Measurements from ENCODE around the gene BFSP2. TPM values are rescaled to one million over a fixed set of nuclear protein-coding genes. Genes with fewer than 3 reads are reported as not detected.

BFSP2 gene
- total RNA-seq, 2 donors from 2014 or later, result not detected

DNA sequence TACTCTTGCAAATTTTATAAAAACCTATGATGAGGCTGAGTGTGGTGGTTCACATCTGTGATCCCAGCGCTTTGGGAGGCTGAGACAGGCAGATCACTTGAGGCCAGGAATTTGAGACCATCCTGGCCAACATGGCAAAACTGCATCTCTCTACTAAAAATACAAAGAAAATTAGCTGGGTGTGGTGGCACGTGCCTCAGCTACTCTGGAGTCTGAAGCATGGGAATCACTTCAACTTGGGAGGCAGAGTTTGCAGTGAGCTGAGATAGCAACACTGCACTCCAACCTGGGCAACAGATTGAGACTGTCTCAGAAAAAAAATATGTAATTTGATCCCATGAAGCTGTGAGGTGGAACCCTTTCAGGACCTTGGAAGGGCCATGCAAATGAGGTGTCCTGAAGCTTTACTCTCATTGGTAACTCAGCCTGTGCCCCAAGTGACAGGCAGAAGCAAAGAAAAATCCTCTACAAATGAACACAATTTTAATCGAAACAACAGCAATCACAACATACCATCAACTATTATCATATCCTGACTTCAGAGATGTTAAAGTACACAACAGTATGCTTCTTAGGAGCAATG is 89.0 kb downstream of the BFSP2 start:
- TF ChIP-seq, protein P1, sequence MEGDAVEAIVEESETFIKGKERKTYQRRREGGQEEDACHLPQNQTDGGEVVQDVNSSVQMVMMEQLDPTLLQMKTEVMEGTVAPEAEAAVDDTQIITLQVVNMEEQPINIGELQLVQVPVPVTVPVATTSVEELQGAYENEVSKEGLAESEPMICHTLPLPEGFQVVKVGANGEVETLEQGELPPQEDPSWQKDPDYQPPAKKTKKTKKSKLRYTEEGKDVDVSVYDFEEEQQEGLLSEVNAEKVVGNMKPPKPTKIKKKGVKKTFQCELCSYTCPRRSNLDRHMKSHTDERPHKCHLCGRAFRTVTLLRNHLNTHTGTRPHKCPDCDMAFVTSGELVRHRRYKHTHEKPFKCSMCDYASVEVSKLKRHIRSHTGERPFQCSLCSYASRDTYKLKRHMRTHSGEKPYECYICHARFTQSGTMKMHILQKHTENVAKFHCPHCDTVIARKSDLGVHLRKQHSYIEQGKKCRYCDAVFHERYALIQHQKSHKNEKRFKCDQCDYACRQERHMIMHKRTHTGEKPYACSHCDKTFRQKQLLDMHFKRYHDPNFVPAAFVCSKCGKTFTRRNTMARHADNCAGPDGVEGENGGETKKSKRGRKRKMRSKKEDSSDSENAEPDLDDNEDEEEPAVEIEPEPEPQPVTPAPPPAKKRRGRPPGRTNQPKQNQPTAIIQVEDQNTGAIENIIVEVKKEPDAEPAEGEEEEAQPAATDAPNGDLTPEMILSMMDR (IDR thresholded peaks at IDR 0.05), result no peak
- no peaks in the 10 kb centered on the region for H3K36me3 ChIP-seq
- H3K9me3 ChIP-seq, result peaks cover 0 to 11% of the 10 kb centered on the region in 2 donors
- no peaks in the 10 kb centered on the region for H3K4me1 ChIP-seq
- no peak overlapping the region for H3K27ac ChIP-seq
- H3K4me3 ChIP-seq, result no peak overlapping the region
- no peak for DNase-seq (ENCODE audit: low spot score)
- H3K27me3 ChIP-seq, result no peaks in the 10 kb centered on the region

DNA sequence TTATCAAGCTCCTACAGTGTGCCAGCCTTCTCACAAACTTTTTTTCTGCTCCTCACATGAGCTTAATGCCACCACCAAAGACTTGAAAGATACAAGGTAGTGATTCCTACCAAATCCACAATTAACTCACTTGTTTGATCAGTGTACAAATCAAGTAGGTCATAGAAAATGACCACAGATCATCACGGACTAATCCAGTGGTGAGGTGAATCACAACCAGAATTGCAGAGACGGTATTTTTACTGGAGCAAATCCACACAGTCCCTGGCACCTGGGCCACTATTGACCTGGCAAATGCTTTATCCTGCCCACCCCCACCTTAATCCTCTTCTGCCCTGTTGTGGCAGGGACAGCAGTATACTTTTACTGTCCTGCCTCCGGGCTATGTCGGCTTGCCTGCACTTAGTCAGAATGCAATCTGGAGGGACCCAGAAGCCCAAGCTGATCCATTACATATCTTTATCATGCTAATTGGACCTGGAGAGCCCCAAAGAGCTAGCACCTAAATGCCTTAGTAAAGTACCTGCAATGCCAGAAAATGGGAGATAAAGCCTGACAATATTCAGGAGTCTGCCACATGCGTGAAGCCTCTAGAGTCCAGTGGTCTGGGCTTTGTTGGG is 89.7 kb downstream of the BFSP2 start:
- Histone ChIP-seq H3K36me3 (no peaks in the 10 kb centered on the region), H3K4me3 (no peak overlapping the region), H3K27me3 (no peaks in the 10 kb centered on the region), H3K4me1 (no peaks in the 10 kb centered on the region), H3K9me3 (peaks cover 0 to 11% of the 10 kb centered on the region in 2 donors), H3K27ac (no peak overlapping the region)
- TF ChIP-seq, protein P1 (IDR thresholded peaks at IDR 0.05), result no peak
- no peak for DNase-seq (ENCODE audit: low spot score)

DNA sequence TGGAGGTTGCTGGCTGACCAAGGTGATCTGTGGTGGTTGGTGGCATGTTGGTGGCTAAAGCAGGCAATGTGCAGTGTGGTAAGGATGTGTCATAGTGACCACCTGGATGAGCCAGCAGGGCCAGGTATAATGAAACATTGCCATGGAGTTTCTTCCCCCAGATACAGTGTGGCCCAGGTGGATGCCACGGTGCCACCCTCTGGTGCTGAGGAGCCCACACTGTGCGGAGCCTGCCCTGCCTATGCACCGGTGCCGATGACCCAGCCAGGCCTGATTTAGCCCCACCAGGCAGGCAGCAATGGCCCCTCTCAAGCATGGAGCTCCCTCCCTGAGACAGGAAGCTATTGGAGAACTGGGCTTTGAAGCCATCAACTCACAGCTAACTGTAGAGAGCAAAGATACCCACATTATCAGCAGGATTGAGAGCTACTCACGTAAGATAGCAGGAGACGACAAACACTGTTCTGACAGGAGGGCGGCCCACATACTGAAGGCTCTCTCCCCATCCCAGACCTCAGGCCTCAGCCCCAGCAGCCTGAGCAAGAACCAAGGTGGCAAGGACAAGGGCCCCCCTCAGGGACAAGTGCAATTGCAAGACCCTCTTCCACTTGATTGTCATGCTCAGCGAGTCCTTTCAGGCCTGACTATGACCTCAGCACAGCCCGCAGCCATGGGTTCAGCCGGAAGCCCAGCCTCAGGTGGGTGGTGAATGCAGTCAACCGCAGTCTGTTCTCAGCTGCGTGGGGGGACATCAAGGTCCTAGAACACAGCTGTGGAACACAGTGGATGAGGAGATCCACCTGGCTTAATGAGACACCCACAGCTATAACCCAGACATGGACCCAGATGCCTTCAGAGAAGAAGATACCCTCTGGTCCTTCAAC is 90.9 kb downstream of the BFSP2 start:
- no peak for DNase-seq (ENCODE audit: low spot score)
- TF ChIP-seq, protein P1 (IDR thresholded peaks at IDR 0.05), result no peak
- Histone ChIP-seq H3K4me1 (no peaks in the 10 kb centered on the region), H3K4me3 (no peak overlapping the region), H3K27me3 (no peaks in the 10 kb centered on the region), H3K9me3 (peaks cover 0 to 6% of the 10 kb centered on the region in 2 donors), H3K36me3 (no peaks in the 10 kb centered on the region), H3K27ac (no peak overlapping the region)

DNA sequence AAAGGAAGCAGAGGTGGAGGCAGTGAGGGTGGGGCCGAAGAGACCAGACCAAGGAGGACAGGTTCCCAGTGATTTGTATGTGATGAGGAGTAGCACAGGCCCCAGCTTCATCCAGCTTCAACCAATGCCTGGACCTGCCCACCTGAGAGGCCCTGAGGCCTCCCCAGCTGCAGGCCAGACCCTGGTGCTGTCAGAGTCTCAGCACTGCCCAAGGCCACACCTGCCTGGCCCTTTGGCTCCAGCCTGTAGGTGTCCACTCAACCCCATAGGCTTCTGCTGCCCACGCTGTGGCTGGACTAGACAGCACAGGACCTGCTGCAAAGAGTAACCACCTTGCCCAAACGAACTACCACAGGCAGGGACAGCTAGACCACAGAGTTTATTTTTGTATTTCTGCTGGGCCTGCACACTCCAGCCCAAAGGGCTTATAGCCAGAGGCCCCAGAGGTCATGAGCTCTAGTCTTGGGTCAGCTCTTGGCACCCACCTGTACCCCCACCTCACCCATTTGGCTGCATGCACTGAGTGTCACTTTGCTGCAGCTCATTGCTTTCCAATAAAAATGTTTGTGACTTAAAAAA is 91.7 kb downstream of the BFSP2 start:
- Histone ChIP-seq H3K27ac (no peak overlapping the region), H3K9me3 (peaks cover 0 to 4% of the 10 kb centered on the region in 2 donors), H3K27me3 (no peaks in the 10 kb centered on the region), H3K4me3 (no peak overlapping the region), H3K36me3 (no peaks in the 10 kb centered on the region), H3K4me1 (no peaks in the 10 kb centered on the region)
- no peak for DNase-seq (ENCODE audit: low spot score)
- TF ChIP-seq, protein P1 (IDR thresholded peaks at IDR 0.05), result no peak

DNA sequence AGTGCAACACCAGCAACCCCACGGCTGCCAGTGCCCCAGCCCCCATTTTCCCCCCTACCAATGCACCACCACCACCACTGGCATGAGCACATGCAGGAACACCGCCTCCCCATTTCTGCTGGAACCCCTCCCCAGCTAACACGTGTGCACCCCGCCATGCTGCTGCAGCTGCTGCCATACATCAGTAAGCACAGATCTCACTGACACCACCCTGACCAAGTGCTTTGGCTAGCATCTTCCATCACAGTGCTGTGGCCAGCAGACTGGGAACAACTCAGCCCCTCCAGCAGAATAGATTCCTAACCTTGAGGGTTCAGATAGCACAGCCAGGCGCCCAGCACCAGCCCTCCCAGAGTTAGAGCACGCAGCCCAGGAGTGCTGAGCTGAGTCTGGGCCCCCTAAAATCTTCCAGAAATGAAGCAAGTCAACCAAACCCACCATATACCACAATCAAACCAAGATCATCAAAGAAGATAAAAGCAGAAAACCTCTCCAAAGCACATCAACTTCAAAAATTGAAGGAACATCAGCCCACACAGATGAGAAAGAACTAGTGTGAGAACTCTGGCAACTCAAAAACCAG is 92.4 kb downstream of the BFSP2 start:
- Histone ChIP-seq H3K4me3 (no peak overlapping the region), H3K27ac (no peak overlapping the region), H3K36me3 (no peaks in the 10 kb centered on the region), H3K27me3 (no peaks in the 10 kb centered on the region), H3K9me3 (no peaks in the 10 kb centered on the region), H3K4me1 (no peaks in the 10 kb centered on the region)
- TF ChIP-seq, protein P1 (IDR thresholded peaks at IDR 0.05), result no peak
- DNase-seq (ENCODE audit: low spot score), result no peak
